Endodermal cell (in vitro differentiated cells): ENCODE results near the gene BOLA3. TPM values are rescaled to one million over a fixed set of nuclear protein-coding genes. Genes with fewer than 3 reads are reported as not detected.
"Not testable (repeated sequence)": the region's sequence is repeated elsewhere in the genome, so short reads cannot be mapped to it uniquely, and the experiment has no call there.

Experiments used
- DNase-seq: peaks from one replicate; pipeline ENCODE4 v3.0.0-alpha.2; 2017
- H3K27ac ChIP-seq: 2 replicates; pipeline ENCODE4 v1.5.1; 2013; ENCODE audit warnings: mild to moderate bottlenecking, low read depth, low read length, moderate library complexity
- H3K27me3 ChIP-seq: 2 replicates; pipeline ENCODE4 v1.6.1; 2013; ENCODE audit warnings: mild to moderate bottlenecking, low read length, moderate library complexity; ENCODE audit not compliant: insufficient read depth, control insufficient read depth, poor library complexity, severe bottlenecking
- H3K36me3 ChIP-seq: 2 replicates; pipeline ENCODE4 v1.7.0; 2013; ENCODE audit warnings: mild to moderate bottlenecking, low read length, moderate library complexity; ENCODE audit not compliant: control insufficient read depth, insufficient read depth
- H3K4me1 ChIP-seq: one replicate; pipeline ENCODE4 v1.7.0; 2013; ENCODE audit warnings: low read length; ENCODE audit not compliant: control insufficient read depth, insufficient read depth
- H3K4me3 ChIP-seq: 2 replicates; pipeline ENCODE4 v1.5.1; 2013; ENCODE audit warnings: mild to moderate bottlenecking, low read length, moderate library complexity
- H3K9ac ChIP-seq: 2 replicates; pipeline ENCODE4 v1.6.1; 2013; ENCODE audit warnings: mild to moderate bottlenecking, low read length, moderate library complexity; ENCODE audit not compliant: poor library complexity, severe bottlenecking; ENCODE audit errors: extremely low read depth
- H3K9me3 ChIP-seq: 2 replicates; pipeline ENCODE4 v1.6.1; 2013; ENCODE audit warnings: mild to moderate bottlenecking, low read length, moderate library complexity; ENCODE audit not compliant: control insufficient read depth
- H3K27ac Mint-ChIP-seq: 2 replicates; pipeline ENCODE4 v1.8.0; 2020; ENCODE audit warnings: mixed read lengths
- H3K27me3 Mint-ChIP-seq: 2 replicates; pipeline ENCODE4 v1.8.0; 2021; ENCODE audit warnings: mild to moderate bottlenecking, mixed read lengths; ENCODE audit not compliant: insufficient read depth
- H3K36me3 Mint-ChIP-seq: 2 replicates; pipeline ENCODE4 v1.8.0; 2020; ENCODE audit warnings: low read depth, mixed read lengths
- H3K4me1 Mint-ChIP-seq: 2 replicates; pipeline ENCODE4 v1.8.0; 2020; ENCODE audit warnings: mixed read lengths
- H3K4me3 Mint-ChIP-seq: 2 replicates; pipeline ENCODE4 v1.8.0; 2020; ENCODE audit warnings: mild to moderate bottlenecking, moderate library complexity, mixed read lengths
- H3K9me3 Mint-ChIP-seq: 2 replicates; pipeline ENCODE4 v1.8.0; 2020; ENCODE audit warnings: mild to moderate bottlenecking, mixed read lengths
- WGBS, 2 experiments: methylation state at CpG; one replicate each; pipeline versions ENCODE4 v1.1.5 to v1.1.7; 2013; ENCODE audit warnings: missing lambda C conversion rate in 2 of 2, mixed read lengths in 1 of 2; ENCODE audit not compliant: insufficient coverage in 1 of 2, insufficient read length in 1 of 2; 5-methylcytosine and 5-hydroxymethylcytosine counted together
- total RNA-seq, 2 donors: library from RNA; stranded (reverse); fragmentation: NEBNext Ultra II Directional in 1 of 2; extraction: Animal tissue kit (Norgen Biotek cat#: 25700) in 1 of 2; gene quantifications; 2 replicates in 1 of 2; 3 replicates in 1 of 2; pipeline ENCODE4 v1.2.1, GENCODE V29; 2021
- TF ChIP-seq, protein P1 (sequence below): fragments of 200-600 bp; sonication (generic); conservative IDR thresholded peaks from 2 replicates; pipeline ENCODE4 v1.5.0; 2021; ENCODE audit warnings: antibody characterized with exemption, mild to moderate bottlenecking

The BOLA3 gene
- total RNA-seq, 2 donors from 2014 or later, result 42.5 to 43.2 TPM

DNA sequence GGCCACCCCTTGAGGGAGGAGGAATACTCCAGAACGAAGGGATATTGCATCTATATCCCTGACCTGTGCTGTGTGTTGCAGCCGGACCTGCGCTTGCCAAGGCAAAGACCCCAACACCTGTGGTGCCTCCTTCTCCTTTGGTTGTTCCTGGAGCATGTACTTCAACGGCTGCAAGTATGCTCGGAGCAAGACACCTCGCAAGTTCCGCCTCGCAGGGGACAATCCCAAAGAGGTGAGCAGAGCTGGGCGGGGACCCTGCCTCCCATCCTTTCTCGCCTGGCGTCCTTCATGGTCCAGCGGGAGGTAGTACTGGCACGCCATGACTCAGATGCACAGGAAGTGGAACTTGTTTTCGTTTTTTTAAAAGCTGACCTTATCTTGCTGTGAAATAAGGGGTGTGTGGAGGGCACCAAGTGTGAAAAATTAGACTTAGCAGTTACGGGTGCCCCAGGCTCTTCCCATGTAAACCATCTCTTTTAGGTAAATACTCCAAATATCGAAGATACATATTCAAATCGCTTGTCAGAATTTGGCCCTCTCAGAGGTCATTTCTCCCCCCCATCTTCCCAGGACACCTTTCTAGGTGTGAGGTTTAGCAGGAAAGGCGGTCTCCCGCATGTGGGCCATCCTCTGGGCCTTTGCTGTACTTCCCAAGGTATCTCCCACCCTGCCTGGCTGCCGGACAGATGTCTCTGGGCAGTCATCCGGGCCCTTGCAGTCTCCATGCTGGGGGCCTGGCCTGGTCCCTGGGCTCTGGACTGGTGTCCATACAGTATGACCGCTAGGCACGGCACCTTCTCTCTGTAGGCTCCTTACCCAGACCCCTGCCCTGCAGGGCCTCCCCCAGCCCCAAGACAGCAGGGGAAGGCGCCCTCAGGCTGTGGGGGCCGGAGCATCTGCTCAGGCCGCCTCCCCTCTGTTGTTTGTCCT, 57.6 kb downstream of the BOLA3 start:
- no peak overlapping the region for H3K27ac Mint-ChIP-seq

DNA sequence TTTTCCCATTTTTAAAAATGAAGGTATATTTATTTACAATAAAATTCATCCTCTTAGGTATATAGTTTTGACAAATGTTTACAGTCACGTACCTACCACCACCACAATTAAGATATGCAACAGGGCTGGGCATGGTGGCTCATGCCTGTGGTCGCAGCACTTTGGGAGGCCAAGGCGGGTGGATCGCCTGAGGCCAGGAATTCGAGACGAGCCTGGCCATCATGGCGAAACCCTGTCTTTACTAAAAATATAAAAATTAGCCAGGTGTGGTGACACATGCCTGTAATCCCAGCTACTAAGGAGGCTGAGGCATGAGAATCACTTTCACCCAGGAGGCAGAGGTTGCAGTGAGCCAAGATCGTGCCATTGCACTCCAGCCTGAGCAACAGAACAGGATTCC, 59.0 kb downstream of the BOLA3 start:
- H3K4me3 Mint-ChIP-seq, H3K27me3 Mint-ChIP-seq, H3K9me3 Mint-ChIP-seq, H3K4me1 Mint-ChIP-seq, H3K4me1 ChIP-seq, H3K9me3 ChIP-seq, H3K27me3 ChIP-seq, H3K9ac ChIP-seq, H3K4me3 ChIP-seq, H3K27ac Mint-ChIP-seq, H3K27ac ChIP-seq, DNase-seq: not testable (repeated sequence)
- peaks cover 60% of the 10 kb centered on the region for H3K36me3 ChIP-seq
- peaks cover 67% of the 10 kb centered on the region for H3K36me3 Mint-ChIP-seq
- 93 to 96% methylated on average over 7 to 8 of the region's 8 CpGs for WGBS, 2 experiments

More for the DNA sequence above, 57.6 kb downstream of the BOLA3 start:
- TF ChIP-seq, protein P1, sequence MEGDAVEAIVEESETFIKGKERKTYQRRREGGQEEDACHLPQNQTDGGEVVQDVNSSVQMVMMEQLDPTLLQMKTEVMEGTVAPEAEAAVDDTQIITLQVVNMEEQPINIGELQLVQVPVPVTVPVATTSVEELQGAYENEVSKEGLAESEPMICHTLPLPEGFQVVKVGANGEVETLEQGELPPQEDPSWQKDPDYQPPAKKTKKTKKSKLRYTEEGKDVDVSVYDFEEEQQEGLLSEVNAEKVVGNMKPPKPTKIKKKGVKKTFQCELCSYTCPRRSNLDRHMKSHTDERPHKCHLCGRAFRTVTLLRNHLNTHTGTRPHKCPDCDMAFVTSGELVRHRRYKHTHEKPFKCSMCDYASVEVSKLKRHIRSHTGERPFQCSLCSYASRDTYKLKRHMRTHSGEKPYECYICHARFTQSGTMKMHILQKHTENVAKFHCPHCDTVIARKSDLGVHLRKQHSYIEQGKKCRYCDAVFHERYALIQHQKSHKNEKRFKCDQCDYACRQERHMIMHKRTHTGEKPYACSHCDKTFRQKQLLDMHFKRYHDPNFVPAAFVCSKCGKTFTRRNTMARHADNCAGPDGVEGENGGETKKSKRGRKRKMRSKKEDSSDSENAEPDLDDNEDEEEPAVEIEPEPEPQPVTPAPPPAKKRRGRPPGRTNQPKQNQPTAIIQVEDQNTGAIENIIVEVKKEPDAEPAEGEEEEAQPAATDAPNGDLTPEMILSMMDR, result no peak
- H3K27me3 Mint-ChIP-seq, result no peaks in the 10 kb centered on the region
- 94 to 96% methylated on average over 17 to 26 of the region's 26 CpGs for WGBS, 2 experiments
- peaks cover 4% of the 10 kb centered on the region for H3K4me1 Mint-ChIP-seq
- no peaks in the 10 kb centered on the region for H3K27me3 ChIP-seq
- H3K27ac ChIP-seq, result no peak overlapping the region
- peaks cover 62% of the 10 kb centered on the region for H3K36me3 ChIP-seq
- no peak overlapping the region for H3K4me3 ChIP-seq
- peaks cover 67% of the 10 kb centered on the region for H3K36me3 Mint-ChIP-seq
- no peaks in the 10 kb centered on the region for H3K4me1 ChIP-seq
- no peaks in the 10 kb centered on the region for H3K9me3 ChIP-seq
- H3K9ac ChIP-seq, result no peak overlapping the region
- DNase-seq, result no peak
- no peak overlapping the region for H3K4me3 Mint-ChIP-seq
- H3K9me3 Mint-ChIP-seq, result no peaks in the 10 kb centered on the region

DNA sequence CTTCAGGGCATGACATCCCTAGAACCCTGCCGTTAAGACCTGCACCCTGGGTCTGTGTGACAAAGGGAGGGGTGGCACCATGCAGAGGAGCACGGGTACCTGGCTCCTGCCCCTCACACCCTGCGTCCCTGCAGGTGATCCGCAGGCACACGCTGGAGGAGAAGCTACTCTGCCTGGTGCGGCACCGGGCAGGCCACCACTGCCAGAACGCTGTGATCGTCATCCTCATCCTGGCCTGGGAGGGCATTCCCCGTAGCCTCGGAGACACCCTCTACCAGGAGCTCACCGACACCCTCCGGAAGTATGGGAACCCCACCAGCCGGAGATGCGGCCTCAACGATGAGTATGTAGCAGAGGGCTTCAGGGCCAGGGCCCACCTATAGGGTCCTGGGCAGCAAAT, 60.0 kb downstream of the BOLA3 start:
- H3K27me3 ChIP-seq, result no peaks in the 10 kb centered on the region
- Mint-ChIP-seq H3K36me3 (peaks cover 66% of the 10 kb centered on the region), H3K27ac (no peak overlapping the region), H3K4me3 (no peak overlapping the region), H3K27me3 (no peaks in the 10 kb centered on the region), H3K4me1 (no peaks in the 10 kb centered on the region), H3K9me3 (no peaks in the 10 kb centered on the region)
- TF ChIP-seq, protein P1, result no peak
- H3K36me3 ChIP-seq, result peaks cover 55% of the 10 kb centered on the region
- no peak overlapping the region for H3K27ac ChIP-seq
- WGBS, 2 experiments, result 96 to 97% methylated on average over 14 to 16 of the region's 16 CpGs
- H3K4me3 ChIP-seq, result no peak overlapping the region
- H3K9me3 ChIP-seq, result no peaks in the 10 kb centered on the region
- no peak overlapping the region for H3K9ac ChIP-seq
- no peak for DNase-seq
- no peaks in the 10 kb centered on the region for H3K4me1 ChIP-seq
